ENCODE results near the gene FRS3.

GRCh38 chr6:41728954-41729353, 50.7 kb downstream of the FRS3 start:
- no peak for TF ChIP-seq POLR2A (IDR thresholded peaks at IDR 0.05; ENCODE audit: low read length)
- TF ChIP-seq GATA1 (IDR thresholded peaks at IDR 0.05; ENCODE audit: low read depth, low read length), result no peak
